Measurements from ENCODE around the gene ELMO1.

- TF ChIP-seq CTCF (IDR thresholded peaks at IDR 0.05), result no peak
- no peak for TF ChIP-seq POLR2A (IDR thresholded peaks at IDR 0.05)
These were observed 182.8 kb downstream of the ELMO1 start for GRCh38 chr7:37265876-37266275.

Measured in heart left ventricle (tissue), 13 donors.